Measurements from ENCODE around the gene CFAP92.

- TF ChIP-seq CTCF (IDR thresholded peaks at IDR 0.05) (no peak), POLR2A (IDR thresholded peaks at IDR 0.05) (no peak), EP300 (IDR thresholded peaks at IDR 0.05) (no peak)
Observed at GRCh38 chr3:128945878-128946175, 48.0 kb downstream of the CFAP92 start.

Data from sigmoid colon (tissue), 4 donors.